Parathyroid adenoma (tissue), 2 donors: ENCODE measurements around the gene STN1.

ENCODE experiments used
- H2AFZ ChIP-seq: fragments of 300-600 bp; sonication (generic); one replicate; pipeline ENCODE4 v1.7.0; 2017; ENCODE audit warnings: antibody characterized with exemption, mild to moderate bottlenecking
- H3K27ac ChIP-seq: fragments of 300-600 bp; sonication (generic); one replicate; pipeline ENCODE4 v1.7.0; 2017
- H3K27me3 ChIP-seq: fragments of 300-600 bp; sonication (generic); one replicate; pipeline ENCODE4 v1.7.0; 2017; ENCODE audit warnings: low read length; ENCODE audit not compliant: control insufficient read depth, insufficient read depth
- H3K36me3 ChIP-seq: fragments of 300-600 bp; sonication (generic); one replicate; pipeline ENCODE4 v1.7.0; 2017; ENCODE audit warnings: low read length; ENCODE audit not compliant: control insufficient read depth, insufficient read depth
- H3K4me1 ChIP-seq: fragments of 300-600 bp; sonication (generic); one replicate; pipeline ENCODE4 v1.7.0; 2017; ENCODE audit warnings: control low read depth
- H3K4me2 ChIP-seq: fragments of 300-600 bp; sonication (generic); one replicate; pipeline ENCODE4 v1.7.0; 2017; ENCODE audit warnings: low read length
- H3K4me3 ChIP-seq: fragments of 300-600 bp; sonication (generic); one replicate; pipeline ENCODE4 v1.7.0; 2017; ENCODE audit warnings: low read depth, low read length
- H3K79me2 ChIP-seq: fragments of 300-600 bp; sonication (generic); one replicate; pipeline ENCODE4 v1.7.0; 2017; ENCODE audit warnings: control low read depth
- H3K9ac ChIP-seq: fragments of 300-600 bp; sonication (generic); one replicate; pipeline ENCODE4 v1.7.0; 2017; ENCODE audit warnings: mild to moderate bottlenecking
- H3K9me3 ChIP-seq: fragments of 300-600 bp; sonication (generic); one replicate; pipeline ENCODE4 v1.7.0; 2017; ENCODE audit warnings: low read length; ENCODE audit not compliant: control insufficient read depth
- TF ChIP-seq, protein P1 (sequence below): fragments of 300-600 bp; sonication (generic); IDR thresholded peaks from one replicate; pipeline ENCODE4 v1.7.0; 2017; ENCODE audit warnings: antibody characterized with exemption, mild to moderate bottlenecking
- donor health status: primary hyperparathyroidism.

STN1 gene

DNA sequence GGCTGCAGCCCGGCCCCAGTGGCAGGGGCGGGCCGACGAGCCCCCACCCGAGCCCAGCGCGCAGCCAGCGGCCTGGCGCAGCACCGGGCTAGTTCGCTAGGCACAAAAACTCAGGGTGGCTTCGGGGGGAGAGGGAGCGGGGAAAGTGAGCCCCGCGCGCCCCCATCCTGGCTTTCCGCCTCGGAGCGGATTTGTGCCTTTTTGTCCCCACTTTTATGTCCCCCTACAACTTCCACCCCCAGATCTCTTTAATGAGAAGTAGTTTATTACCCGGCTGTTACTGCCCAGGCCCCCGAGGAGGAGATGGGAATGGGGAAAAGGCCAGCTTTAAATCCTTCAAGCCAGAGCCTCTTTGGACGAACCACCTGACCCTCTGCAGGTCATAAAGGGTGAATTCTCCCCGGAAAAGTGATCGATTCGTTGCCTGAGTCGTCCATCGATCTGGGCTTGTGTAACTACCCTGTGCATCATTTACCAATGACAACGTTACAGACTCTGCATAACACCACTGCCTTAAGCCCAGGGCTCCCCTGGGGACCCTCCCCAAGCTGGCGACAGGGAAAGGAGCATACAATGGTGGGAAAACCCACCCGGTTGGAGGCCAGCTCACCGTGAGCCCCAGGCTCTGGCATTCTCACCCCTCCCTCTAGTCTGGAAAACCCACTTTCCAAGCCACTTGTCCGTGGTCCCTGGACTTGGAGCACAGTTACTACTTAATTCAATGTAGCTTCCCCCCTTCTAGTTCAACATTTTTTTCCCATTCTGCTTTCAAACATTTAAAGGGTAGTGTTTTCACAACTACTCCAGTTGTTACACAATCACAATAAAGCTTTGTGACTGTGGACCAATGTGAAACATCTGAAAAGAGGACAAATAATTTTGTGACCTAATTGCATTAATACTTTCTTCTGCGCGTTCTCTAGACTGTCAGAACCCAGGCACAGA is 61.9 kb downstream of the STN1 start:
- Histone ChIP-seq H3K27me3 (no peaks in the 10 kb centered on the region), H3K4me2 (peak overlapping the region; percentile 59), H2AFZ (no peak overlapping the region), H3K36me3 (no peaks in the 10 kb centered on the region), H3K79me2 (no peaks in the 10 kb centered on the region), H3K9ac (no peak overlapping the region), H3K9me3 (no peaks in the 10 kb centered on the region), H3K4me1 (no peaks in the 10 kb centered on the region), H3K27ac (no peak overlapping the region), H3K4me3 (no peak overlapping the region)
- TF ChIP-seq, protein P1, sequence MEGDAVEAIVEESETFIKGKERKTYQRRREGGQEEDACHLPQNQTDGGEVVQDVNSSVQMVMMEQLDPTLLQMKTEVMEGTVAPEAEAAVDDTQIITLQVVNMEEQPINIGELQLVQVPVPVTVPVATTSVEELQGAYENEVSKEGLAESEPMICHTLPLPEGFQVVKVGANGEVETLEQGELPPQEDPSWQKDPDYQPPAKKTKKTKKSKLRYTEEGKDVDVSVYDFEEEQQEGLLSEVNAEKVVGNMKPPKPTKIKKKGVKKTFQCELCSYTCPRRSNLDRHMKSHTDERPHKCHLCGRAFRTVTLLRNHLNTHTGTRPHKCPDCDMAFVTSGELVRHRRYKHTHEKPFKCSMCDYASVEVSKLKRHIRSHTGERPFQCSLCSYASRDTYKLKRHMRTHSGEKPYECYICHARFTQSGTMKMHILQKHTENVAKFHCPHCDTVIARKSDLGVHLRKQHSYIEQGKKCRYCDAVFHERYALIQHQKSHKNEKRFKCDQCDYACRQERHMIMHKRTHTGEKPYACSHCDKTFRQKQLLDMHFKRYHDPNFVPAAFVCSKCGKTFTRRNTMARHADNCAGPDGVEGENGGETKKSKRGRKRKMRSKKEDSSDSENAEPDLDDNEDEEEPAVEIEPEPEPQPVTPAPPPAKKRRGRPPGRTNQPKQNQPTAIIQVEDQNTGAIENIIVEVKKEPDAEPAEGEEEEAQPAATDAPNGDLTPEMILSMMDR: no peak

DNA sequence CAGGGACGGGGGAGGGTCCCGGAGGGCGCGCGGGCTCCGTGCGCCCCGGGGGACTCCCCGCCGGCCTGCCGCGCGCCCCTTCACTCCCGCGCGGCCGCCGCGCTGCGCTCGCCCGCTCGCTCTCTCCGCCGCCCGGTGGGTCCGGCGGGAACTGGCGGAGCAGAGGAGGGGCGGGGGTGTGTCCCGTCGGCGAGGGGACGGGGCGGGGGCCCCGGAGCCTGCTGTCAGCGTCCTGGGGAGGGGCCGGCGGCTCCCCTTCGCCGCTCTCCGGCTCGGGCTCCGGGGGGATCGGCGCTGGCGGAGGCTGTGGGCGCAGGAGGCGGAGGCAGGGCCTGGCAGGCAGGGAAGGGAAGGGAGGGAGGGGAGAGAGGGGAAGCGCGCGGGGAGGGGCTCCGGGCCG is 62.6 kb downstream of the STN1 start, which contains the start of gene SH3PXD2A:
Gene SH3PXD2A (minus strand): TSS at position 153 of the 400 bp plus-strand sequence. CDS start 310 bp downstream, outside the sequence.
- peak within 1 kb of the TSS; percentile 31 for H3K4me3 ChIP-seq
- H3K4me1 ChIP-seq: no peaks in the 10 kb centered on the region
- H3K27me3 ChIP-seq: no peaks in the 10 kb centered on the region
- H3K4me2 ChIP-seq: peak within 1 kb of the TSS; percentile 59
- H3K79me2 ChIP-seq: no peaks in the 10 kb centered on the region
- no peak within 1 kb of the TSS for H3K27ac ChIP-seq
- no peaks in the 10 kb centered on the region for H3K9me3 ChIP-seq
- H2AFZ ChIP-seq: peak within 1 kb of the TSS; percentile 16
- TF ChIP-seq, protein P1: no peak
- H3K36me3 ChIP-seq: no peaks in the 10 kb centered on the region
- no peak within 1 kb of the TSS for H3K9ac ChIP-seq

DNA sequence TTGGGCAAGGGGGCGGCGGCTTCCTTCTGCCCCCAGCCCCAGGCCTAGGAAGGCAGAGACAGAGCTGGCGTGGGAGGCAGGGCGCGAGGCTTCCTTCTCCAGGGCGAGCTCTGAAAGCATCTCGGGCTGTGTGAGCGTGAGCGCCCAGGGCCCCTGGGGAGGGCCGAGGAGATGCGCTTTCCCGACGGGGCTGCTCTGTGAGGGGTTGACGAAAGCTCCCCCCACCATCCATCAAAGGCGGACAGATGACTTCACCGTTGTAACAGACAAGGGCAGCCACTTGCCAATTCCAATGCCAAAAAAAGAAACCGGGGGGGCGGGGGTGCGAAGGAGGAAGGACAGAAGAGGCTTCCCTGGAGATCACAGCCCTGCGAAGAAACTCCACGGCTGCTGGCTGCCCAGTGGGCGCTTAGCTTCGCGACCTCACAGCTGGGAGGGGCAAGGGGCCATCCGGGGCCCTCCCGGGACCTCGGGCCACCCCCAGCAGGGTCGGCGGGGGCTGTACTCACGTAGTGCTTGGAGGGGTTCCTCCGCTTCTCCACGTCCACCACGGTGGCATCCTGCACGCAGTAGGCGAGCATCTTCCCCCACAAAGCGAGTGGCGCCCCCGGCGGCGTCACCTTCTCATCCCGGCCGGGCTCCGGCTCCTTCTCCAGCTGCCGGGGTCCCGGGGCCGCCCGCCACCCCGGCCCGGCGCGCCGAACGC is 63.1 kb downstream of the STN1 start:
- Histone ChIP-seq H3K79me2 (no peaks in the 10 kb centered on the region), H3K4me1 (no peaks in the 10 kb centered on the region), H3K36me3 (no peaks in the 10 kb centered on the region)

GRCh38 chr10:103854265-103854685 is 63.7 kb downstream of the STN1 start:
- Histone ChIP-seq H3K4me2 (peak overlapping the region; percentile 57), H2AFZ (no peak overlapping the region), H3K9me3 (no peaks in the 10 kb centered on the region), H3K79me2 (no peaks in the 10 kb centered on the region), H3K9ac (no peak overlapping the region), H3K4me1 (no peaks in the 10 kb centered on the region), H3K36me3 (no peaks in the 10 kb centered on the region), H3K27ac (no peak overlapping the region), H3K27me3 (no peaks in the 10 kb centered on the region), H3K4me3 (peak overlapping the region; percentile 12)
- TF ChIP-seq, protein P1: no peak

More for the DNA sequence above, 63.1 kb downstream of the STN1 start:
- Histone ChIP-seq H2AFZ (peak overlapping the region; percentile 16), H3K4me3 (peak overlapping the region; percentile 12), H3K4me2 (peak overlapping the region; percentile 57), H3K9me3 (no peaks in the 10 kb centered on the region), H3K27me3 (no peaks in the 10 kb centered on the region), H3K9ac (no peak overlapping the region), H3K27ac (no peak overlapping the region)
- TF ChIP-seq, protein P1: no peak
